A549 treated with Mapracorat at 1 μM for 4 hours (cell line): ENCODE measurements around the gene CARD6. TPM values are rescaled to one million over a fixed set of nuclear protein-coding genes. Genes with fewer than 3 reads are reported as not detected.

Experiments
- total RNA-seq: library from RNA; stranded (reverse); fragments of 200-300 nt; extraction: Qiagen RNA extraction; gene quantifications from 5 replicates; pipeline ENCODE4 v1.2.3, GENCODE V29; 2022

The CARD6 gene
- 2.6 to 3.5 TPM (median 3.1 TPM) in 5 replicates for total RNA-seq

DNA sequence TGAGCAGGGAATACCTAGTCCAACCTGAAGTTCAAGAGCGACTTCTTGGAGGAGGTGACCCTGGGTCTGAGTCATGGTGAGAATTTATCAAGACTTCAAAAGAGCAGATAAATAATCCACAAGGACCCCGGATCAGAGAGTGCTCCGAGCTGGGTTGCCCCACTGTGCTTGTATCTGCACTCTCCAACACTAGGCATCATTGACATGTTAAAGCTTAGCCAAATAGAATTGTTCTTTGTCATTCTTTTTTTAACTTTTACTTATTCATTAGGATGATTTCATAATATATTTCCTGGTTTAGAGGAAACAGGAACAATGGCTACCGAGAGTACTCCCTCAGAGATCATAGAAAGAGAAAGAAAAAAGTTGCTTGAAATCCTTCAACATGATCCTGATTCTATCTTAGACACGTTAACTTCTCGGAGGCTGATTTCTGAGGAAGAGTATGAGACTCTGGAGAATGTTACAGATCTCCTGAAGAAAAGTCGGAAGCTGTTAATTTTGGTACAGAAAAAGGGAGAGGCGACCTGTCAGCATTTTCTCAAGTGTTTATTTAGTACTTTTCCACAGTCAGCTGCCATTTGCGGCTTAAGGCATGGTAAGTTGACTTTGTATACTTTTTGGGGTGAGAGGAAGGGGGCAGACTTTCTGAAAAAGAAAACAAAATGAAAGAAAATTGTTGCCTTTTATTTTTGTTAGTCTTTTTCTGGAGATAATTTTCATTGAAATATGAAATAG is at the start of gene CARD6:
Gene CARD6 (plus strand): TSS at position 300 of the 738 bp plus-strand sequence. CDS start 16 bp downstream, at position 316.

GRCh38 chr5:40798012-40798800 is 43.0 kb upstream of the CARD6 start, which contains the start of gene PRKAA1:
Gene PRKAA1 (minus strand): TSS chr5:40798374. CDS start chr5:40798189, 185 bp downstream.

DNA sequence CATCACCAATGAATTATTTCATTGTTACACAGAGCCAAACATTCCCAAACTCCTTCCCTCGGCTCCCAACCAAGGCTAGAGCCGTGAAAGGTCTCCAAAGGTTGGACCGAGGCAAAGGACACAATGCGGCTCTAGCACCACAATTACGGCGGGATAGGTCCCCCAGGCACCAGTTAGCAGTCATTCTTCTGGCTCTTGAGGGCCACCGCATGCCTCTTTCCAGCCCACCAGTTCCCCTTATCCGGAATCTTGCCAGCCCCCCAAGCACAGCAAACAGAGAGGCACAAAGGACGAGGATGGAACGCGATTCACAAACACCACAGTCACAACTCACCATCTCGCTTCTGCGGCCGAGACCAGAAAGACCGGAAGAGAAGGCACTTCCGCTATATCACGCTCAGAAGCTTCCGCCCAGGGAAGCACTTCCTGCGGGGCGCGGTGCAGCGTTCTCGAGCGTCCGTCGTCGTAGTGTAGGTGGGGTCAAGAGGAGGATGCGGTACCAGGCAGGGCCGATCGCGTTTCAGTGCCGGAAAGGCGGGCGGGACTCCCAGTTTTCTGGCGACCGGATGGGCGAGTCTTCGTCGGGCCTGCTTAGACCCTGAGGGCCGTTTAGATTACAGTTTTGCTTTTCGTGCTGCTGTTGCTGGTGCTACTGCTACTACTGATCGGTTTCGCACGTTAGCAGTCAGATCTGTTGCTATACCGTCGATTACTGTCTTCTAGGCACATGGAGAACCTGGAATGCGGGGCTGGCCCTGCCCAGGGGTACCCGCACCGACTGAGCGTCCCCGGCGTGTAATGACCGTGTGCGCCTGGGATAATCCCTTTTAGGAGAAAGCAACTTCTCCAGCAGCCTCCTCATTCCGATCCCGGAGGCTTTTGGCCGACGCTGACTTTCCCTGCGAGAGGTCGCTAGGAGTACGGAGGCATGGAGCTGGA is 6.0 kb upstream of the CARD6 start, which contains the start of gene RPL37:
Gene RPL37 (minus strand): TSS at position 374 of the 939 bp plus-strand sequence. CDS start 37 bp downstream, at position 337.

GRCh38 chr5:40909264-40909663 is 68.1 kb downstream of the CARD6 start, which contains the start of gene C7:
Gene C7 (plus strand): TSS chr5:40909497. CDS start chr5:40909611, 114 bp downstream.

Other genes with a start within 250 kb of the CARD6 start
- gene PTGER4, start 161.5 kb upstream of the CARD6 start, total RNA-seq: 3.6 to 5.1 TPM (median 4.5 TPM) in 5 replicates
- 7.0 to 14.7 TPM (median 9.9 TPM) in 5 replicates for gene TTC33, start 85.4 kb upstream of the CARD6 start, total RNA-seq
- 29.3 to 52.9 TPM (median 39.2 TPM) in 5 replicates for gene PRKAA1, start 43.0 kb upstream of the CARD6 start, total RNA-seq
- 2,645 to 3,238 TPM (median 2,796 TPM) in 5 replicates for gene RPL37, start 6.1 kb upstream of the CARD6 start, total RNA-seq
- not detected in 5 replicates for gene C7, start 68.1 kb downstream of the CARD6 start, total RNA-seq
- not detected in 5 replicates for gene MROH2B, start 230.0 kb downstream of the CARD6 start, total RNA-seq